ENCODE data around the gene LRP6. TPM values are rescaled to one million over a fixed set of nuclear protein-coding genes. Genes with fewer than 3 reads are reported as not detected.

Gene LRP6
- total and polyA plus RNA-seq, 10 of the 15 experiments (the other 5 are each of a cell fraction or from before 2014, with no cell fraction given), result 1.5 to 14.9 (median 6.1) TPM

DNA sequence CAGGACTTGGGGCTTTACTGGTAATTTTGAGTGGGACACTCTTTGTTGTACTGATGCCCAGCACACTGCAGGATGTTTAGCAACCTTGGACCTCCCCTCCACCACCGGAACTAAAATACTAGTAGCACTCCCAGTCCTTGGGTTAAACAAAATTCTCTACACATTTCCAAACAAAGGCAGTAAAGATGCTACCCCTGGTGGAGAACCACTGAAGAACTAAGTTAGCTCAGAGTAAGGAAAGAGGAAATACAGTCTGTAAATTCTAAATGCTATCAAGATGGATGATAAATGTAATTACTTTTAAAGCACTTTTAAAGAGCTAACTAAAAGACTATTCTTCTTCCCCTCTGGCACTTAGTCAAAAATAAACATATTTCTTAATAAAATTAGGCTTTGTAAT lies 64.1 kb downstream of the LRP6 start:
- Histone ChIP-seq H3K9me3 (replicated peaks; ENCODE audit: control insufficient read depth, insufficient read depth, low read length) (peaks cover 1% of the 10 kb centered on the region; the same call in 1 of the 3 replicates), H4K20me1 (ENCODE audit: control insufficient read depth, insufficient read depth) (no peaks in the 10 kb centered on the region), H3K4me1 (ENCODE audit: control insufficient read depth, insufficient read depth, low read length) (peaks cover 4% of the 10 kb centered on the region; the same call in 1 of the 2 replicates), H3K79me2 (ENCODE audit: control insufficient read depth, insufficient read depth, low read length) (no peaks in the 10 kb centered on the region), H3K4me3 (no peak overlapping the region), H3K27me3 (replicated peaks in 1 of 2; ENCODE audit: control insufficient read depth in 2 of 2, insufficient read depth in 2 of 2, low read length in 1 of 2) (no peaks in the 10 kb centered on the region), H2AFZ (ENCODE audit: control insufficient read depth, low read depth, low read length) (no peak overlapping the region), H3K9ac (ENCODE audit: control insufficient read depth, insufficient read depth, low read length) (no peak overlapping the region), H3K4me2 (ENCODE audit: control insufficient read depth, insufficient read depth) (no peak overlapping the region), H3K27ac (ENCODE audit: control insufficient read depth, insufficient read depth) (no peak overlapping the region), H3K36me3 (ENCODE audit: control insufficient read depth in 2 of 2, insufficient read depth in 2 of 2, low read length in 1 of 2) (no peaks in the 10 kb centered on the region)
- SMC1A ChIA-PET (ENCODE audit: uncharacterized antibody, unreplicated experiment), result no interaction called here
- FAIRE-seq, result no peak
- CTCF ChIA-PET, result interaction anchor here (1.1 kb wide), 1 partner anchor 36 kb away, joined by 3 read pairs; no protein-coding TSS in a partner anchor
- RAD21 ChIA-PET (ENCODE audit: unreplicated experiment), result no interaction called here
- POLR2A ChIA-PET, result no interaction called here
- no TSS peak for BruUV-seq (replicated peaks)
- no peak for DNase-seq (ENCODE audit: low read depth, low spot score)
- intact Hi-C loops (cut with micrococcal nuclease; ENCODE audit: unreplicated experiment) (no loop called here), in situ Hi-C loops (cut with MboI) (no loop called here)
- ATAC-seq, result no peak
- TF ChIP-seq BACH1 (IDR thresholded peaks at IDR 0.05; ENCODE audit: borderline replicate concordance) (no peak), RAD21 (IDR thresholded peaks at IDR 0.05; ENCODE audit: insufficient read depth, low read depth, low read length) (0 out of 2 replicates have a peak, but pooled peaks have one; percentile 20)
- WGBS (ENCODE audit: insufficient coverage, insufficient replicate concordance, low lambda C conversion rate, missing lambda C conversion rate), result 47% methylated on average over 1 of the region's 1 CpG

DNA sequence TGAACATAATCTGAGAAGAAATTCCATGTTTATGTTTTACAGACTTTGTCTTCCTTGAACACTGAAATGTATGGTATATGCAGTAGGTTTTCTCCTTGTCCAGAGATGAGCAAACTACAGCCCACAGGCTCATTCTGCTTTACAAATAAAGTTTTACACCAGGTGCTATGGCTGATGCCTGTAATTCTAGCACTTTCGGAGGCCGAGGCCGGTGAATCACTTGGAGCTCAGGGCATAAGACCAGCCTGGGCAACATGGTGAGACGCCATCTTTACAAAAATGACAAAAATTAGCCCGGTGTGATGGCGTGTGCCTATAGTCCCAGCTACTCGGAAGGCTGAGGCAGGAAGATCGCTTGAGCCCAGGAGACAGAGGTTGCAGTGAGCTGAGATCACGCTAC lies 64.7 kb downstream of the LRP6 start:
- Histone ChIP-seq H3K9me3 (replicated peaks; ENCODE audit: control insufficient read depth, insufficient read depth, low read length) (peaks cover 1% of the 10 kb centered on the region; the same call in 1 of the 3 replicates), H3K36me3 (ENCODE audit: control insufficient read depth in 2 of 2, insufficient read depth in 2 of 2, low read length in 1 of 2) (no peaks in the 10 kb centered on the region), H4K20me1 (ENCODE audit: control insufficient read depth, insufficient read depth) (no peaks in the 10 kb centered on the region), H3K27ac (ENCODE audit: control insufficient read depth, insufficient read depth) (no peak overlapping the region), H3K4me1 (ENCODE audit: control insufficient read depth, insufficient read depth, low read length) (peaks cover 4% of the 10 kb centered on the region; the same call in 1 of the 2 replicates), H2AFZ (ENCODE audit: control insufficient read depth, low read depth, low read length) (no peak overlapping the region), H3K9ac (ENCODE audit: control insufficient read depth, insufficient read depth, low read length) (no peak overlapping the region), H3K79me2 (ENCODE audit: control insufficient read depth, insufficient read depth, low read length) (no peaks in the 10 kb centered on the region), H3K4me2 (ENCODE audit: control insufficient read depth, insufficient read depth) (no peak overlapping the region), H3K4me3 (no peak overlapping the region), H3K27me3 (replicated peaks in 1 of 2; ENCODE audit: control insufficient read depth in 2 of 2, insufficient read depth in 2 of 2, low read length in 1 of 2) (no peaks in the 10 kb centered on the region)
- SMC1A ChIA-PET (ENCODE audit: uncharacterized antibody, unreplicated experiment), result interaction anchor here (0.7 kb wide), 1 partner anchor 127 kb away, joined by 3 read pairs; no protein-coding TSS in a partner anchor
- intact Hi-C loops (cut with micrococcal nuclease; ENCODE audit: unreplicated experiment) (no loop called here), in situ Hi-C loops (cut with MboI) (no loop called here)
- no peak for ATAC-seq
- WGBS (ENCODE audit: insufficient coverage, insufficient replicate concordance, low lambda C conversion rate, missing lambda C conversion rate), result 68% methylated on average over 9 of the region's 9 CpGs
- CTCF ChIA-PET, result interaction anchor here (1.1 to 1.3 kb wide), 2 partner anchors 12 to 37 kb away, joined by 3 read pairs; no protein-coding TSS in a partner anchor
- RAD21 ChIA-PET (ENCODE audit: unreplicated experiment), result no interaction called here
- BruUV-seq (replicated peaks), result no TSS peak
- DNase-seq (ENCODE audit: low read depth, low spot score), result no peak
- POLR2A ChIA-PET, result no interaction called here
- no peak for FAIRE-seq
- no peak for TF ChIP-seq ZNF384 (IDR thresholded peaks at IDR 0.05; ENCODE audit: borderline replicate concordance, low read depth, low read length)
- TF ChIP-seq DPF2 (IDR thresholded peaks at IDR 0.05), result no peak
- no peak for TF ChIP-seq SUPT20H (IDR thresholded peaks at IDR 0.05; ENCODE audit: borderline replicate concordance, control insufficient read depth, low read depth, low read length)
- TF ChIP-seq TARDBP (IDR thresholded peaks at IDR 0.05; ENCODE audit: borderline replicate concordance), result no peak
- TF ChIP-seq, protein P1, sequence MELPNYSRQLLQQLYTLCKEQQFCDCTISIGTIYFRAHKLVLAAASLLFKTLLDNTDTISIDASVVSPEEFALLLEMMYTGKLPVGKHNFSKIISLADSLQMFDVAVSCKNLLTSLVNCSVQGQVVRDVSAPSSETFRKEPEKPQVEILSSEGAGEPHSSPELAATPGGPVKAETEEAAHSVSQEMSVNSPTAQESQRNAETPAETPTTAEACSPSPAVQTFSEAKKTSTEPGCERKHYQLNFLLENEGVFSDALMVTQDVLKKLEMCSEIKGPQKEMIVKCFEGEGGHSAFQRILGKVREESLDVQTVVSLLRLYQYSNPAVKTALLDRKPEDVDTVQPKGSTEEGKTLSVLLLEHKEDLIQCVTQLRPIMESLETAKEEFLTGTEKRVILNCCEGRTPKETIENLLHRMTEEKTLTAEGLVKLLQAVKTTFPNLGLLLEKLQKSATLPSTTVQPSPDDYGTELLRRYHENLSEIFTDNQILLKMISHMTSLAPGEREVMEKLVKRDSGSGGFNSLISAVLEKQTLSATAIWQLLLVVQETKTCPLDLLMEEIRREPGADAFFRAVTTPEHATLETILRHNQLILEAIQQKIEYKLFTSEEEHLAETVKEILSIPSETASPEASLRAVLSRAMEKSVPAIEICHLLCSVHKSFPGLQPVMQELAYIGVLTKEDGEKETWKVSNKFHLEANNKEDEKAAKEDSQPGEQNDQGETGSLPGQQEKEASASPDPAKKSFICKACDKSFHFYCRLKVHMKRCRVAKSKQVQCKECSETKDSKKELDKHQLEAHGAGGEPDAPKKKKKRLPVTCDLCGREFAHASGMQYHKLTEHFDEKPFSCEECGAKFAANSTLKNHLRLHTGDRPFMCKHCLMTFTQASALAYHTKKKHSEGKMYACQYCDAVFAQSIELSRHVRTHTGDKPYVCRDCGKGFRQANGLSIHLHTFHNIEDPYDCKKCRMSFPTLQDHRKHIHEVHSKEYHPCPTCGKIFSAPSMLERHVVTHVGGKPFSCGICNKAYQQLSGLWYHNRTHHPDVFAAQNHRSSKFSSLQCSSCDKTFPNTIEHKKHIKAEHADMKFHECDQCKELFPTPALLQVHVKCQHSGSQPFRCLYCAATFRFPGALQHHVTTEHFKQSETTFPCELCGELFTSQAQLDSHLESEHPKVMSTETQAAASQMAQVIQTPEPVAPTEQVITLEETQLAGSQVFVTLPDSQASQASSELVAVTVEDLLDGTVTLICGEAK (IDR thresholded peaks at IDR 0.05; ENCODE audit: borderline replicate concordance), result no peak
- TF ChIP-seq, protein P2, sequence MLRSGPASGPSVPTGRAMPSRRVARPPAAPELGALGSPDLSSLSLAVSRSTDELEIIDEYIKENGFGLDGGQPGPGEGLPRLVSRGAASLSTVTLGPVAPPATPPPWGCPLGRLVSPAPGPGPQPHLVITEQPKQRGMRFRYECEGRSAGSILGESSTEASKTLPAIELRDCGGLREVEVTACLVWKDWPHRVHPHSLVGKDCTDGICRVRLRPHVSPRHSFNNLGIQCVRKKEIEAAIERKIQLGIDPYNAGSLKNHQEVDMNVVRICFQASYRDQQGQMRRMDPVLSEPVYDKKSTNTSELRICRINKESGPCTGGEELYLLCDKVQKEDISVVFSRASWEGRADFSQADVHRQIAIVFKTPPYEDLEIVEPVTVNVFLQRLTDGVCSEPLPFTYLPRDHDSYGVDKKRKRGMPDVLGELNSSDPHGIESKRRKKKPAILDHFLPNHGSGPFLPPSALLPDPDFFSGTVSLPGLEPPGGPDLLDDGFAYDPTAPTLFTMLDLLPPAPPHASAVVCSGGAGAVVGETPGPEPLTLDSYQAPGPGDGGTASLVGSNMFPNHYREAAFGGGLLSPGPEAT (IDR thresholded peaks at IDR 0.05; ENCODE audit: low read depth), result no peak
- no peak for TF ChIP-seq ZNF274 (IDR thresholded peaks at IDR 0.05; ENCODE audit: insufficient read depth, insufficient read length)

Measured in GM12878 (cell line).